Chondrocyte (in vitro differentiated cells): ENCODE data around the gene KDM3A. TPM values are rescaled to one million over a fixed set of nuclear protein-coding genes. Genes with fewer than 3 reads are reported as not detected.

ENCODE experiments used
- DNase-seq: peaks from one replicate; pipeline ENCODE4 v3.0.0; 2021; ENCODE audit warnings: mixed read lengths, low spot score
- H3K27ac Mint-ChIP-seq: one replicate; pipeline ENCODE4 v1.8.0; 2021; ENCODE audit warnings: mild to moderate bottlenecking, moderate library complexity, mixed read lengths; ENCODE audit not compliant: unreplicated experiment
- H3K27me3 Mint-ChIP-seq: 2 replicates; pipeline ENCODE4 v1.8.0; 2021; ENCODE audit warnings: low read depth, mixed read lengths
- H3K36me3 Mint-ChIP-seq: 2 replicates; pipeline ENCODE4 v1.8.0; 2021; ENCODE audit warnings: low read depth, mixed read lengths
- H3K4me1 Mint-ChIP-seq: 2 replicates; pipeline ENCODE4 v1.8.0; 2021; ENCODE audit warnings: low read depth, mild to moderate bottlenecking, mixed read lengths
- H3K4me3 Mint-ChIP-seq: one replicate; pipeline ENCODE4 v1.8.0; 2021; ENCODE audit warnings: mild to moderate bottlenecking, moderate library complexity, mixed read lengths; ENCODE audit not compliant: unreplicated experiment
- H3K9me3 Mint-ChIP-seq: 2 replicates; pipeline ENCODE4 v1.8.0; 2021; ENCODE audit warnings: low read depth, mixed read lengths
- total RNA-seq: library from RNA; stranded (reverse); gene quantifications from 3 replicates; pipeline ENCODE4 v1.2.1, GENCODE V29; 2021
- TF ChIP-seq, protein P1 (sequence below): fragments of 200-600 bp; sonication (generic); IDR thresholded peaks from 2 replicates; pipeline ENCODE4 v1.5.0; 2021; ENCODE audit warnings: antibody characterized with exemption, mild to moderate bottlenecking, moderate library complexity

KDM3A gene
- total RNA-seq, 1 donor from 2014 or later = 49.3 TPM

DNA sequence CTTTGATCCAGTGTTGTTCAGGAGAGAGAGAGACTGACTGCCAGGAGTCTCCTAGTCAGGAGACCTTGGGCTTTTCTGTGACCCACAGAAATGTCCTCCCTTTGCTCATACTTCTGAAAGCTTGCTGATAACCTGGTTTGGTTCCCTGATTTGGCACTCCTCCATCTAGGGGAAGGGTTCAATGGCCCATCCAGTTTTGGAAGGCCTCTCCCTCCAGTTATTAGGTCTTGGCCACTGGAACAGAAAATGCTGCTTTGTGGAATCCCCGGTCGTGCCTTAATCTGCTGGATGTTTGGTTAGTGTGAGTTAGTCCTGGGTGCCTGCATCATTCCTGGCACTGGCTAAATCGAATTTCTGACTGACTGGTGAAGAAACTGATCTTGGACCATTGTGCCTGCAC is 35.7 kb downstream of the KDM3A start:
- no peaks in the 10 kb centered on the region for H3K27me3 Mint-ChIP-seq
- H3K4me3 Mint-ChIP-seq = no peak overlapping the region
- H3K36me3 Mint-ChIP-seq = peaks cover 43% of the 10 kb centered on the region
- TF ChIP-seq, protein P1, sequence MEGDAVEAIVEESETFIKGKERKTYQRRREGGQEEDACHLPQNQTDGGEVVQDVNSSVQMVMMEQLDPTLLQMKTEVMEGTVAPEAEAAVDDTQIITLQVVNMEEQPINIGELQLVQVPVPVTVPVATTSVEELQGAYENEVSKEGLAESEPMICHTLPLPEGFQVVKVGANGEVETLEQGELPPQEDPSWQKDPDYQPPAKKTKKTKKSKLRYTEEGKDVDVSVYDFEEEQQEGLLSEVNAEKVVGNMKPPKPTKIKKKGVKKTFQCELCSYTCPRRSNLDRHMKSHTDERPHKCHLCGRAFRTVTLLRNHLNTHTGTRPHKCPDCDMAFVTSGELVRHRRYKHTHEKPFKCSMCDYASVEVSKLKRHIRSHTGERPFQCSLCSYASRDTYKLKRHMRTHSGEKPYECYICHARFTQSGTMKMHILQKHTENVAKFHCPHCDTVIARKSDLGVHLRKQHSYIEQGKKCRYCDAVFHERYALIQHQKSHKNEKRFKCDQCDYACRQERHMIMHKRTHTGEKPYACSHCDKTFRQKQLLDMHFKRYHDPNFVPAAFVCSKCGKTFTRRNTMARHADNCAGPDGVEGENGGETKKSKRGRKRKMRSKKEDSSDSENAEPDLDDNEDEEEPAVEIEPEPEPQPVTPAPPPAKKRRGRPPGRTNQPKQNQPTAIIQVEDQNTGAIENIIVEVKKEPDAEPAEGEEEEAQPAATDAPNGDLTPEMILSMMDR = no peak
- no peak for DNase-seq
- peaks cover 21% of the 10 kb centered on the region for H3K4me1 Mint-ChIP-seq
- H3K9me3 Mint-ChIP-seq = no peaks in the 10 kb centered on the region
- no peak overlapping the region for H3K27ac Mint-ChIP-seq

DNA sequence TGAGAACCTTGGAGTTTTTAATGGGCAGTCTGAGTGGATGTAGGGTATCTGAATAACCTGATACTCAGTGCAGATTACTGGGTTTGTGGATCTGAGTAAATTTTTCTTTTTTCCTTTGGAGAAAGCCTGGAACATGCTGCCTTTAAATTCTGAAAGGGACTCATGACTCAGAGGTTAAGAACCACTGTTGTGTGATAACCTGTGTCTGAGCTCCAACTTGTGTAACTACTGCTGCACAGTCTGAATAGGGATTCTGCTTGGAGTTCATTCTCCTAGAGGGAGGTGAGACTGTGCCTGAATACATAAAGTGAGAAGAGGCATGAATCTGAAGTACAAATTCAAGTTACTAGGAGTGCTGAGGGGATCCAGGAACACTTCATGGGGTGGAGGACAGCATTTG is 36.2 kb downstream of the KDM3A start:
- Mint-ChIP-seq H3K27ac (no peak overlapping the region), H3K4me1 (peaks cover 21% of the 10 kb centered on the region), H3K27me3 (no peaks in the 10 kb centered on the region), H3K36me3 (peaks cover 45% of the 10 kb centered on the region), H3K9me3 (no peaks in the 10 kb centered on the region), H3K4me3 (no peak overlapping the region)
- DNase-seq = no peak
- TF ChIP-seq, protein P1 = no peak

DNA sequence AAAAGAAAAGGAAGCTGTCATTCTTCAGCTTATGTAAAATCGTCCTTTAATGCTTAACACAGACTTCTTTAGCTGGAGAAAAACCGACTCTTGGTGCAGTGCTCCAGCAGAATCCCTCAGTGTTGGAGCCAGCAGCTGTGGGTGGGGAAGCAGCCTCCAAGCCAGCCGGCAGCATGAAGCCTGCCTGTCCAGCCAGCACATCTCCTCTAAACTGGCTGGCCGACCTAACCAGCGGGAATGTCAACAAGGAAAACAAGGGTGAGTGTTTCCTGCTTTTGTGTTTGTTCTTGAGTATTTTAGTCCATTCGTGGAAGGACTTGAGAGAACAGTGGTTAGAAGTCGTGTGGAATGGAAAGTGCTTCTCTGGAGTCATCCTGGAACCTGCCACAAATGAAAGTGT is 38.9 kb downstream of the KDM3A start:
- H3K4me3 Mint-ChIP-seq = no peak overlapping the region
- peak overlapping the region; percentile 6 for H3K27ac Mint-ChIP-seq
- H3K27me3 Mint-ChIP-seq = no peaks in the 10 kb centered on the region
- H3K4me1 Mint-ChIP-seq = peaks cover 21% of the 10 kb centered on the region
- TF ChIP-seq, protein P1 = no peak
- DNase-seq = no peak
- H3K9me3 Mint-ChIP-seq = no peaks in the 10 kb centered on the region
- H3K36me3 Mint-ChIP-seq = peaks cover 61% of the 10 kb centered on the region

DNA sequence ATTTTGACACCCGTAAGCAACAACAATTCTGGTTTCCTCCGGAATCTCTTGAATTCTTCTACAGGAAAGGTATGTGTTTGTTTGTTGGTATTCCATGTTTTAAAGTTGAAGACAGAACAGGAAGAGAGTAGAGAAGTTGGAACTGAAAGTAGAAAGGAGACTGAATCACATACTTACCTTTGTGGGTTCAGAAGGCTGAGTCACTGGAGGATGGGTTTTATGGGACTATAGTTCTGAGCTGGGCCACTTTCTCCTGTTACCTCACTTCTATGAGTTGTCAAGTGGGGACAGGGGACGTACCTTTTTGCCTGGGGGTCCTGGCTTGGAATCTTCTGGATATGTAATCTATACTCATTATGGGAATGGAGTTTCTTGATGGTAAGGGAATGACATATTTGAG is 40.9 kb downstream of the KDM3A start:
- Mint-ChIP-seq H3K27me3 (no peaks in the 10 kb centered on the region), H3K4me1 (peaks cover 8% of the 10 kb centered on the region), H3K4me3 (no peak overlapping the region), H3K36me3 (peaks cover 71% of the 10 kb centered on the region), H3K9me3 (no peaks in the 10 kb centered on the region), H3K27ac (no peak overlapping the region)
- TF ChIP-seq, protein P1 = no peak
- DNase-seq = no peak

DNA sequence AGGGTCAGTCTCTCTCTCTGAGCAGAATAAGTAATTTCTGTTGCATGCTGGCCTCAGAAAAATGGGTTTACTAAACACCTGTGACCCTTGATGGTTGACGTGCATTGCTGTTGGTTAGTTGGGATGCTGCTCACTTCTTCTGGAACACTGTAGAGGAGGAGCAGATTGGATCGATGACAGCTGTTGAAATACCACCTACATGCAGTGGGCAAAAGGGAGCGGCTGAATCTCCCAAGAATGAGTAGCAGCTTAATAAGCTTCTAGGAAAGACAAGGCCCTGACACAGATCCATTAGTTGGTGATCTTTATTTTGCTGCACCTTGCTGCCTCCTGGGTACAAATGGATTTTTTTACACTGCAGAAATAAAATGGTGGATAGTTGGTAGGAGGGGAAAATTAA is 43.2 kb downstream of the KDM3A start:
- Mint-ChIP-seq H3K4me3 (no peak overlapping the region), H3K27ac (no peak overlapping the region), H3K27me3 (no peaks in the 10 kb centered on the region), H3K9me3 (no peaks in the 10 kb centered on the region), H3K36me3 (peaks cover 72% of the 10 kb centered on the region), H3K4me1 (peaks cover 2% of the 10 kb centered on the region)
- TF ChIP-seq, protein P1 = no peak
- no peak for DNase-seq
